Mammary microvascular endothelial cell (primary cell): ENCODE measurements around the gene PSME1. TPM values are rescaled to one million over a fixed set of nuclear protein-coding genes. Genes with fewer than 3 reads are reported as not detected.

Experiments
- total RNA-seq: library from RNA; depleted of rRNA; stranded (reverse); fragments of >200 nt; gene quantifications from 2 replicates; pipeline ENCODE4 v1.2.3, GENCODE V29; 2015

PSME1 gene
- total RNA-seq = 311 and 318 TPM in 2 replicates

GRCh38 chr14:24135834-24136683, at the start of gene PSME1:
Gene PSME1, plus strand, starts transcription at chr14:24136194. Its CDS starts 69 bp downstream, at chr14:24136263.

GRCh38 chr14:24093901-24094840, 41.8 kb upstream of the PSME1 start, which contains the start of gene PCK2:
Gene PCK2, plus strand, starts transcription at chr14:24094311. Its CDS starts 95 bp downstream, at chr14:24094406.

GRCh38 chr14:24114532-24115421, 21.2 kb upstream of the PSME1 start, which contains the start of the genes DCAF11 and NRL:
Gene DCAF11, plus strand, starts transcription at chr14:24114777. Its CDS starts 818 bp downstream, at chr14:24115595.
Gene NRL, minus strand, starts transcription at chr14:24114949. Its CDS starts 32,101 bp downstream, at chr14:24082848.

GRCh38 chr14:24130380-24130716, 5.6 kb upstream of the PSME1 start, which contains the start of gene FITM1:
Gene FITM1, plus strand, starts transcription at chr14:24130659. Its CDS starts 905 bp downstream, at chr14:24131564.

GRCh38 chr14:24141097-24141880, 5.3 kb downstream of the PSME1 start, which contains the start of gene EMC9:
Gene EMC9, minus strand, starts transcription at chr14:24141591. Its CDS starts 287 bp downstream, at chr14:24141304.

GRCh38 chr14:24146453-24146977, 10.5 kb downstream of the PSME1 start, which contains the start of gene PSME2:
Gene PSME2, minus strand, starts transcription at chr14:24146610. Its CDS starts 29 bp downstream, at chr14:24146581.

GRCh38 chr14:24146978-24147760, 11.2 kb downstream of the PSME1 start, which contains the start of gene RNF31:
Gene RNF31, plus strand, starts transcription at chr14:24147498. Its CDS starts 201 bp downstream, at chr14:24147699.

GRCh38 chr14:24160850-24161804, 25.1 kb downstream of the PSME1 start, which contains the start of gene IRF9:
Gene IRF9, plus strand, starts transcription at chr14:24161265. Its CDS starts 880 bp downstream, at chr14:24162145.

GRCh38 chr14:24171422-24172260, 35.6 kb downstream of the PSME1 start, which contains the start of gene REC8:
Gene REC8, plus strand, starts transcription at chr14:24172080. Its CDS starts 473 bp downstream, at chr14:24172553.

Other genes with a start within 250 kb of the PSME1 start
- gene DHRS4, start 182.4 kb upstream of the PSME1 start, total RNA-seq = 54.6 and 64.4 TPM in 2 replicates
- 16.9 and 24.7 TPM in 2 replicates for gene DHRS4L2, start 147.3 kb upstream of the PSME1 start, total RNA-seq
- gene CARMIL3, start 84.2 kb upstream of the PSME1 start, total RNA-seq = 0.05 TPM in 1 of 2 replicates, not detected in the other
- not detected in 2 replicates for gene CPNE6, start 64.6 kb upstream of the PSME1 start, total RNA-seq
- gene PCK2, start 41.9 kb upstream of the PSME1 start, total RNA-seq = 7.9 and 24.3 TPM in 2 replicates
- gene DCAF11, start 21.4 kb upstream of the PSME1 start, total RNA-seq = 43.6 and 46.1 TPM in 2 replicates
- gene NRL, start 21.2 kb upstream of the PSME1 start, total RNA-seq = 0.74 and 1.3 TPM in 2 replicates
- gene FITM1, start 5.5 kb upstream of the PSME1 start, total RNA-seq = 0.10 TPM in 1 of 2 replicates, not detected in the other
- gene EMC9, start 5.4 kb downstream of the PSME1 start, total RNA-seq = 15.7 and 22.2 TPM in 2 replicates
- 179 and 201 TPM in 2 replicates for gene PSME2, start 10.4 kb downstream of the PSME1 start, total RNA-seq
- gene RNF31, start 11.3 kb downstream of the PSME1 start, total RNA-seq = 41.4 and 59.8 TPM in 2 replicates
- gene IRF9, start 25.1 kb downstream of the PSME1 start, total RNA-seq = 55.8 and 57.5 TPM in 2 replicates
- 14.8 and 16.6 TPM in 2 replicates for gene REC8, start 35.9 kb downstream of the PSME1 start, total RNA-seq
- 61.1 and 67.6 TPM in 2 replicates for gene IPO4, start 52.6 kb downstream of the PSME1 start, total RNA-seq
- gene TM9SF1, start 59.2 kb downstream of the PSME1 start, total RNA-seq = 52.3 and 57.7 TPM in 2 replicates
- gene TSSK4, start 69.5 kb downstream of the PSME1 start, total RNA-seq = not detected in 2 replicates
- gene CHMP4A, start 77.3 kb downstream of the PSME1 start, total RNA-seq = 44.2 and 49.3 TPM in 2 replicates
- gene MDP1, start 79.9 kb downstream of the PSME1 start, total RNA-seq = 15.8 and 15.9 TPM in 2 replicates
- gene NEDD8, start 96.2 kb downstream of the PSME1 start, total RNA-seq = 259 and 294 TPM in 2 replicates
- 66.4 and 67.7 TPM in 2 replicates for gene GMPR2, start 96.7 kb downstream of the PSME1 start, total RNA-seq
- gene TINF2, start 106.4 kb downstream of the PSME1 start, total RNA-seq = 72.0 and 90.4 TPM in 2 replicates
- gene TGM1, start 127.0 kb downstream of the PSME1 start, total RNA-seq = 0.27 and 2.1 TPM in 2 replicates
- gene RABGGTA, start 135.4 kb downstream of the PSME1 start, total RNA-seq = 33.1 and 48.0 TPM in 2 replicates
- gene DHRS1, start 163.6 kb downstream of the PSME1 start, total RNA-seq = 25.0 and 29.0 TPM in 2 replicates
- 25.0 and 27.2 TPM in 2 replicates for gene NOP9, start 163.7 kb downstream of the PSME1 start, total RNA-seq
- 14.5 and 19.0 TPM in 2 replicates for gene CIDEB, start 171.8 kb downstream of the PSME1 start, total RNA-seq
- gene LTB4R2, start 173.9 kb downstream of the PSME1 start, total RNA-seq = 3.9 and 5.0 TPM in 2 replicates
- 12.9 and 16.3 TPM in 2 replicates for gene LTB4R, start 175.3 kb downstream of the PSME1 start, total RNA-seq
- gene ADCY4, start 198.9 kb downstream of the PSME1 start, total RNA-seq = 21.3 and 26.8 TPM in 2 replicates
- gene RIPK3, start 203.8 kb downstream of the PSME1 start, total RNA-seq = 2.3 and 4.4 TPM in 2 replicates
- gene NFATC4, start 232.0 kb downstream of the PSME1 start, total RNA-seq = 4.1 and 9.0 TPM in 2 replicates